CMK (cell line): Measurements from ENCODE around the gene TMEM9.

Experiments used
- DNase-seq: peaks from one replicate; pipeline ENCODE4 v3.0.0-alpha.2; 2010; ENCODE audit warnings: low read depth

The TMEM9 gene

DNA sequence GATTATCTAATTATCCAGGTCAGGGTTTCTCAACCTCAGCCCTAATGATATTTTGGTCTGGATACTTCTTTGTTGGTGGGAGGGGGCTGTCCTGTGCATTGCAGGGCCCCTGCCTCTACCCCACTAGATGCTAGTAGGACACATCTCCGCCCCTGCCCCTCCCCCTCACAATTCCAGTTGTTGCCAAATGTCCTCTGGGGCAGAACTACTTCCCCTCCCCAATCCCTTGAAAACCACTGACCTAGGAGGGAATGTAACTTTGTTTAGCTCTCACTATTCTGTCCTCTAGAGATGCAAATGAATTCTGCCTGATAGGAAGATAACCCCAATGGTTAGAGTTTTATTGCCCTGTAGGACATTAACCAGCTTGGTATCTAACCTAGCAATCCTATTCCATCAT, 50.1 kb downstream of the TMEM9 start:
- DNase-seq, result no peak

GRCh38 chr1:201103666-201104065, 50.6 kb downstream of the TMEM9 start:
- DNase-seq, result no peak

GRCh38 chr1:201100169-201100930, 53.9 kb downstream of the TMEM9 start:
- DNase-seq, result no peak

GRCh38 chr1:201098992-201099677, 55.1 kb downstream of the TMEM9 start:
- DNase-seq, result no peak

DNA sequence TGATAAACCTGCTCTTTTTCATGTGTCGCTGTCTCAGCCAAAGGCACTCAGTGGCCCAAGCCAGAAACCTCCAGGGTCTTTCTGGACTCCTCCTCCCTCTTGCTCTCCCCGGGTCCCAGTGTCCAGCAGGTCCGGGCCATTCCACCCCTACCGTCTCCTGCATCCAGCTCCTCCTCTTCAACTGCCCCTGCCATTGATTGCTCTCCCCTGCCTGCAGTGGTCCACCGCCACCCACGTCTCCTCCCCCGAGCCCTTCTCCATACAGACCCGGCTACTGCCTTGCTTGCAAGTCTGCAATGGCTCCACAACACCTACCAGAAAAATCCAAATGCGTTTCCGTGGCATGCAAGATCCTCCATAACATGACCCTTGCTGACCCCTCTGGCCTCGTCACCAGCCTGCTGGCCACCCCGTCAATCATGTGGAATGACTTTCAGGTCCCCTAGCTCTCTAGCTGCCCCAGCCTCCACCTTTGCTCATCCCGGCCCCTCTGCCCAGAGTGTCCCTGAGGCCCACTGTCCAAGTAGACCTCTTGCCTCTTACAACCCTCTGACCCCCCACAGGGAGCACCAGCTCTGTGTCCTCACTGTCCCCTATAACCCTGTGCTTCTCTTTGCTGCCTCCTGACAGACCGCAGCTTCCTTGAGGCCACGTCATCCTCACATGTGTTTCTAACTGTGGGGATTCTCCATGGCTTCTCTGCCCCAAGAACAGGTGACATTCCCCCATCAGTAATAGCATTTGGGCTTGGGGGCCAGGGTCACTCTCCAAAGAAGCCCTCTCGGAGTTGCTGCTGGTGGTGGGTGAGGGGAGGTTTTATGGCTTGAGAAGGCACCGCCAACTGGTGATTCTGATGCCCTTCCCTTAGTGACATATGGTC, 57.1 kb downstream of the TMEM9 start:
- no peak for DNase-seq

DNA sequence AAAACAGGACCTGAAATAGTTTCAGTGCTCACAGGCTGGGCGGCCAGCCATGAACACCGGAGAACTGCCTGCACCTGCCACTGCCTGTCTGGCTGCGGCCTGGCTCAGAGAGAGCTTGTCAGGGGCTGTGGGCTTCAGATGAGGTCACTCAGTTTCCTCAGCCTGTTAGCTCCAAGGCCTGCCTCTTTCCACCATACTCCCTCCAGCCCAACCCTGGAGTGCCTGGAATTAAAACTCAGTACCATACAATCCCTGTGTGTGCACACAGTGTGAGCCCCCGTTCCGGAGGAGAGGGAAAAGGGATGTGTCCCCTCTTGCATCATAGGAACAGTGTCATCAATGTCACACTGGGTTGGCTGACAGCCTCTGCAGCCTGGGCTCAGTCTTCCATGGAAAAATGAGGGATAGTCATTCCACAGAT, 58.2 kb downstream of the TMEM9 start:
- DNase-seq, result no peak

GRCh38 chr1:201095581-201095980, 58.7 kb downstream of the TMEM9 start:
- no peak for DNase-seq

DNA sequence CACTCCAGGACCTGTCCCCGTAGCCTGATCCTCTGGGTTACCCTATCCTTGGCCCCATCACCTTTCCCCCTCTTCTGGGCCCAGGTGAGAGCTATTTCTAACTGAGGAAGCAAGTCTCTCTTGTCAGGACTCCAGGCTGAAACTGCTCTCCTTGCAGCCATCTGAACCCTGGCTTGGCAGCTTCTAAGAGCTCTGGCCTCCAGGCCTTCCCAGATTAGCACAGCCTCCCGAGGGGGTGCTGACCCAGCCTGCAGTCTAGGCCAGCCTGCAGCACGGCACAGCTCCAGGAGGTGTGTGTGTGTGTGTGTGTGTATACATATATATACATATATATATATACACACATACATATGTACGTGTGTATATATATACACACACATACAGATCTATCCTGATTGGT, 59.4 kb downstream of the TMEM9 start:
- no peak for DNase-seq

DNA sequence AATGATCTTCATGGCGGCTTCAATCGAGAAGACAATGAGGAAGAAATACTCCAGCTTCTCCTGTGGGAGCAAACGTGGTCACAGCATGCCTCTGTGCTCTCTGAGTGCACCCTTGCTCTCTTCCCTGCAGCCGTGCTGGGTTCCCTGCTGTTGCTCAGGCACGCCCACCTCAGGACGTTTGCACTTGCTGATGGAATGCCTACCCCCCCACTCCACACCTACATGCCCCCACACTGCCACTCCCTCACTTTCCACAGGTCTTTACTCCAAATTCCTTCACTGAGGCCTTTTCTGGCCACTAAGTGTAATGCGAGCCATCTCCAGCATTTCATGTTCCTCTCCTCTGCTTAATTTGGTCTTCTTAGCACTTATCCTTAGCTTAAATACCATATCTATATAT, 60.3 kb downstream of the TMEM9 start:
- no peak for DNase-seq

DNA sequence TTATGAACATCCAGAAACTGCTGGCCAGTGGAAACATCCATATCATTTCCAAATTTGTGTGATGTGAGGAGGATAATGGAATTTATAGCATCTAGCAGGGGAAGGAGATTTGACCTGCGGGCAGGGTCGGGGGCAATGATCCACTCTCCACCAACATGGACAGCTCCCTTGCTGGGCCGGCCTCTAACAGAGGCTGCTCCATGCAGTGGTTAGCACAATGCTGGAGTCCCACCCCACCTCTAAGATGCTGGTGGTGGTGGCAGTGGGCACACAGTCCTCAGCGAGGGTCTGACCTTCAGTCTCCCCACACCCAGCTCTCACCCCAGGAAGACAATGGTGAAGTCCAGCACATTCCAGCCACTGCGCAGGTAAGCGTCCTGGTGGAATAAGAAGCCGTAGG, 60.7 kb downstream of the TMEM9 start:
- DNase-seq, result no peak

GRCh38 chr1:201092738-201093137, 61.5 kb downstream of the TMEM9 start:
- no peak for DNase-seq

GRCh38 chr1:201091256-201091655, 63.0 kb downstream of the TMEM9 start:
- no peak for DNase-seq

GRCh38 chr1:201090541-201090940, 63.7 kb downstream of the TMEM9 start:
- DNase-seq, result no peak

DNA sequence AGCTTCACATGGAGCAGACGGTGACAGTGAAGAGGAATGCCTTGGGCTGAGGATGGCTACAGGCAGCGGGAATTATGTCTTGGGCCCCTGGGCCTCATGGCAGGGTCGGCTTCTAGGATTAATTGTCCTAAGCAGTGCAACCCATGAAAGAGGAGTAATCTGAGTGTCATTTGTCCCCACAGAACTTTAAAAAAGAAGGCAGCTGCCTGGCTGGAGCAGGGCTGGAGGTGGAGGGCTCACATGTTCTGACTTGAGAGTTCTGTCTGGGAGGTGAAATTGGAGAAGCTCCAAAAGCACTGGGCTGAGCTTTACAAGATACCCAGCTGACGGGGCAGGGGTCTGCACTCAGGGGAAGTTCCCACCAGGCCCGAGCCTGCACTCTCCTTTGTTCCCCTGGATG, 64.7 kb downstream of the TMEM9 start:
- no peak for DNase-seq

DNA sequence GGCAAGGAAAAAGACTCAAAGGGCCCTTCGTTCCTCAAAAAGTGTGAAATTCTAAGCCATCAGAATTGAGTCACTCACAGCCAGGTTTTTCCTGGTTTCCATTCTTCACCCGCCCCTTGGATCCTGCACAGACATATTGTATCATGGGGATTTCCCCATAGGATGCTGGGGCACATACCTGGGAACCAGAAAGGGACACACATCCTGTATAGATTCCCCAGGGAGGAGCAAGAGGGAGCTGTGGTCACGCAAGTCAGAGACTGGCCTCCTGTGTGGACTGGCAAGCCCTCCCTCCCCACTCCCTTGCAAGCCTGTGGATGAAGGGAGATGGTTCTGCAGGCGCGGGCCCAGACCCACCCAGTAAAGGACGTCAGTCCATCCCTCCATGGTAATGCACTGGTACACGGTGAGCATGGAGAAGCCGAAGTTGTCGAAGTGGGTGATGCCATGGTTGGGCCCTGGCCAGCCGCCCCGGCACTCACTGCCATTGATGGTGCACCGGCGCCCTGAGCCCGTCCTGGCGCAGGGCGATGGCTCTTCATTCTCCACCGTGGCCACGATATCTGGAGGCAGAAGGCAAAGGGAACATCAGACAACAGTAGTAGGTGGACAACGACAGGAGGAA, 65.3 kb downstream of the TMEM9 start:
- DNase-seq, result no peak

GRCh38 chr1:201088395-201088794, 65.9 kb downstream of the TMEM9 start:
- DNase-seq, result no peak

GRCh38 chr1:201085902-201086735, 68.2 kb downstream of the TMEM9 start:
- no peak for DNase-seq
